Gastroesophageal sphincter (tissue), 4 donors: ENCODE measurements around the gene KCNJ10. TPM values are rescaled to one million over a fixed set of nuclear protein-coding genes. Genes with fewer than 3 reads are reported as not detected.

Experiments
- ATAC-seq: fragments of 150-250 bp; one replicate; pipeline ENCODE4 v1.9.1; 2016; ENCODE audit warnings: mild to moderate bottlenecking, moderate library complexity
- H3K27ac ChIP-seq, 4 donors: fragments of 200-600 bp; sonication (generic) in 3 of 4; 1 replicate in 3 of 4; 2 replicates in 1 of 4; pipeline ENCODE4 v1.5.1; 2016 to 2019
- H3K27me3 ChIP-seq: fragments of 200-600 bp; sonication (generic); one replicate; pipeline ENCODE4 v1.5.1; 2019
- H3K36me3 ChIP-seq, 2 donors: fragments of 200-600 bp; sonication (generic); one replicate each; pipeline ENCODE4 v1.5.1; 2019; ENCODE audit warnings: control low read depth in 1 of 2
- H3K4me1 ChIP-seq, 3 donors: fragments of 200-600 bp; sonication (generic); 1 replicate in 2 of 3; 2 replicates in 1 of 3; pipeline ENCODE4 v1.5.1; 2016 to 2019; ENCODE audit warnings: control low read depth in 2 of 3
- H3K4me3 ChIP-seq, 2 donors: fragments of 200-600 bp; sonication (generic); one replicate each; pipeline ENCODE4 v1.5.1; 2019; ENCODE audit warnings: mild to moderate bottlenecking in 1 of 2, moderate library complexity in 1 of 2
- H3K9me3 ChIP-seq, 3 donors: fragments of 200-600 bp; sonication (generic); one replicate each; pipeline ENCODE4 v1.5.1; 2017 to 2019; ENCODE audit warnings: control low read depth in 2 of 3
- EP300 ChIP-seq: sonication (generic); formaldehyde crosslinking; IDR thresholded peaks from one replicate; pipeline ENCODE4 v1.6.1; 2017; ENCODE audit warnings: antibody characterized with exemption, mild to moderate bottlenecking
- POLR2A ChIP-seq, 2 donors: fragments of 450-650 bp; IDR thresholded peaks; one replicate each; pipeline ENCODE4 v1.6.1; 2017; ENCODE audit warnings: antibody characterized with exemption in 2 of 2, mild to moderate bottlenecking in 2 of 2, moderate library complexity in 1 of 2
- POLR2AphosphoS5 ChIP-seq: sonication (generic); formaldehyde crosslinking; IDR thresholded peaks from one replicate; pipeline ENCODE4 v1.6.1; 2017; ENCODE audit warnings: antibody characterized with exemption
- WGBS, 2 donors: methylation state at CpG; one replicate each; pipeline ENCODE4 v1.1.5; 2018; ENCODE audit warnings: low coverage in 1 of 2; 5-methylcytosine and 5-hydroxymethylcytosine counted together
- total RNA-seq, 4 donors: library from RNA; depleted of rRNA; stranded (reverse); fragments of >200 nt; gene quantifications; one replicate each; pipeline ENCODE4 v1.1.0, GENCODE V29; 2016
- TF ChIP-seq, protein P1 (sequence below), 4 experiments: fragments of 200-600 bp in 2 of 4; fragments of 450-650 bp in 2 of 4; sonication (generic) in 1 of 4; IDR thresholded peaks; one replicate each; pipeline ENCODE4 v1.5.1; 2017 to 2019; ENCODE audit warnings: antibody characterized with exemption in 4 of 4, mild to moderate bottlenecking in 2 of 4, moderate library complexity in 2 of 4

KCNJ10 gene
- total RNA-seq, 4 donors from 2014 or later = not detected

DNA sequence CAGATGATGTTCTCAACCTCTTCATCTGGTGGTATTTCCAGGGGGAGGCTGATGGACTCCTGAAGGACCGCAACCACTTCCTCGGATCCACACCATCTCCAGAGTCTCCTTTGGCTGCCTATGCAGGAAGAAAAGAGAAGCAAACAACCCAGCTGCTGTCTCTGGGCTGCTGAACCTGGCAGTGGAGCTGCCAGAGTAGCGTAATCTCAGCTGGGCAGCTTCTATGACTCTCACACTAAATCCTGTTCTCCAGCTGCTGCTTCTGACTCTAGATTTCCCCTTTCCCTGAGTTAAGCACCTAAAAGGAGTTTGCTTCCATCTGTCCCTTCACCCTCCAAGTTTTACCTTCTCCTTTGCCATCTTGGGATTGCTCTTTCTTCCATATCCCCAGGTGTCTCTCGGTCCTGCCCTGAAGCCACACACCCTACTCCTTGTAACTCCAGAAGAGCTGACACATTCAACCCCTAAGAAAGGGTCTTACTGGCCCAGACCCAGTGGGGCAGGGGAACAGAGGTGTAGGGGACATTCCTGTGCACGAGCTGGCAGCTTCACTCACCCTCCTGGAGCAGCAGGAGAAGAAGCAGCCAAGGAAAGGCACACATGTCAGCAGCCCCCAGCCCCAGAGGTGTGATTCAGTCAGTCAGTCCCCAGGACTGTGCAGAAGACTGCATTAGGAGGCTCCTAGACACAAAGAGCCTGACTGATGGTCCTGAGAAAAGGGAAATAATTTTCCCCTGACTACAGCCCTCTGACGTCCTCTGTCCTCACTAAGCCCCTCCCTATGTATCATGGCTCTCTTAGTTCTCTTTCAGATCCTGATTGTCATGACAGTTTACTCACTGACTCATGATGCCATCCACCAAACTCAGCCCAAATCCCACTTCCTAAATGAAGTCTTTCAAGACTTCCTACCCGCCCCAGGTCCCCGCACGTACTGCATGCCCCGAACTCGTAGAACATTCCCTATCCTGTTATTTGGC lies 116.1 kb downstream of the KCNJ10 start, which contains the start of gene SLAMF9:
TSS of gene SLAMF9 (minus strand) at position 702 of the 980 bp plus-strand sequence. CDS start at position 602, 100 bp downstream.
- TF ChIP-seq, protein P1, sequence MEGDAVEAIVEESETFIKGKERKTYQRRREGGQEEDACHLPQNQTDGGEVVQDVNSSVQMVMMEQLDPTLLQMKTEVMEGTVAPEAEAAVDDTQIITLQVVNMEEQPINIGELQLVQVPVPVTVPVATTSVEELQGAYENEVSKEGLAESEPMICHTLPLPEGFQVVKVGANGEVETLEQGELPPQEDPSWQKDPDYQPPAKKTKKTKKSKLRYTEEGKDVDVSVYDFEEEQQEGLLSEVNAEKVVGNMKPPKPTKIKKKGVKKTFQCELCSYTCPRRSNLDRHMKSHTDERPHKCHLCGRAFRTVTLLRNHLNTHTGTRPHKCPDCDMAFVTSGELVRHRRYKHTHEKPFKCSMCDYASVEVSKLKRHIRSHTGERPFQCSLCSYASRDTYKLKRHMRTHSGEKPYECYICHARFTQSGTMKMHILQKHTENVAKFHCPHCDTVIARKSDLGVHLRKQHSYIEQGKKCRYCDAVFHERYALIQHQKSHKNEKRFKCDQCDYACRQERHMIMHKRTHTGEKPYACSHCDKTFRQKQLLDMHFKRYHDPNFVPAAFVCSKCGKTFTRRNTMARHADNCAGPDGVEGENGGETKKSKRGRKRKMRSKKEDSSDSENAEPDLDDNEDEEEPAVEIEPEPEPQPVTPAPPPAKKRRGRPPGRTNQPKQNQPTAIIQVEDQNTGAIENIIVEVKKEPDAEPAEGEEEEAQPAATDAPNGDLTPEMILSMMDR (IDR thresholded peaks at IDR 0.05) = no peak
- no peak for TF ChIP-seq POLR2AphosphoS5
- TF ChIP-seq EP300 = no peak
- TF ChIP-seq POLR2A (IDR thresholded peaks at IDR 0.05) = no peak
- H3K27me3 ChIP-seq = peaks cover 17% of the 10 kb centered on the region
- no peak within 1 kb of the TSS for H3K4me3 ChIP-seq
- ATAC-seq = peak; percentile 34
- WGBS, 2 donors = 58 to 64% methylated on average over 9 to 10 of the region's 11 CpGs
- no peaks in the 10 kb centered on the region for H3K4me1 ChIP-seq
- H3K9me3 ChIP-seq = no peaks in the 10 kb centered on the region
- H3K36me3 ChIP-seq = no peaks in the 10 kb centered on the region
- no peak within 1 kb of the TSS for H3K27ac ChIP-seq

DNA sequence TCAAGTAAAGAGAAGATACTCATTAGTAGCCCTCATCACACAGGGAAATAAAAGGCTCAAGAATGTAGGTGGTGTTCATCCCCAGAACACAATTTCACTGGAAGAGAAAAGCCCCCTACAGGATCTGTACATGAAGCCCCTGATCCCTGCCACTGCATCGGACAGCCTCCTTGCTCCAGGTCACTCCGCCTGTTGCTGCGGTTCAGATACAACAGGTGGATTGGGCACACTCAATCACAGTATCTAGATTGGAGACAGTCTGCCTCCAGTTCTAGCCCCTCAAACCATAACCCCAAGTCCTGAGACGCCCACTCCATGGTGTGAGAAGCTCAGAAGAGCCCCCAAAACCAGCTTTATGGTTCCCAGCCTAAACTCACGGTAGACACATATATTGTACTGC lies 117.0 kb downstream of the KCNJ10 start:
- no peak for ATAC-seq
- 50 to 93% methylated on average over 1 to 3 of the region's 5 CpGs for WGBS, 2 donors
- Histone ChIP-seq H3K27ac (no peak overlapping the region), H3K27me3 (peaks cover 17% of the 10 kb centered on the region), H3K36me3 (no peaks in the 10 kb centered on the region), H3K4me1 (no peaks in the 10 kb centered on the region), H3K4me3 (no peak overlapping the region), H3K9me3 (no peaks in the 10 kb centered on the region)
- no peak for TF ChIP-seq POLR2A (IDR thresholded peaks at IDR 0.05)
- TF ChIP-seq EP300 = no peak
- TF ChIP-seq, protein P1 (IDR thresholded peaks at IDR 0.05) = no peak
- TF ChIP-seq POLR2AphosphoS5 = no peak

- Histone ChIP-seq H3K27me3 (peaks cover 17% of the 10 kb centered on the region), H3K36me3 (no peaks in the 10 kb centered on the region), H3K9me3 (no peaks in the 10 kb centered on the region), H3K27ac (no peak overlapping the region), H3K4me1 (no peaks in the 10 kb centered on the region), H3K4me3 (no peak overlapping the region)
- TF ChIP-seq POLR2A (IDR thresholded peaks at IDR 0.05) = no peak
- no peak for TF ChIP-seq EP300
- TF ChIP-seq POLR2AphosphoS5 = no peak
- TF ChIP-seq, protein P1 (IDR thresholded peaks at IDR 0.05) = no peak
- ATAC-seq = peak; percentile 68
- 67% methylated on average over 1 of the region's 1 CpG; no CpG with 5 or more reads in 1 of the 2 donors for WGBS, 2 donors
Observed at GRCh38 chr1:159951551-159951950, 118.4 kb downstream of the KCNJ10 start.

- Histone ChIP-seq H3K9me3 (no peaks in the 10 kb centered on the region), H3K27ac (no peak overlapping the region), H3K4me1 (peaks cover 0 to 4% (median 2%) of the 10 kb centered on the region in 3 donors), H3K27me3 (peaks cover 17% of the 10 kb centered on the region), H3K36me3 (no peaks in the 10 kb centered on the region), H3K4me3 (no peak overlapping the region)
- ATAC-seq = no peak
- WGBS, 2 donors = 71% methylated on average over 1 of the region's 2 CpGs; no CpG with 5 or more reads in 1 of the 2 donors
- no peak for TF ChIP-seq POLR2A (IDR thresholded peaks at IDR 0.05)
Observed at GRCh38 chr1:159951016-159951415, 118.9 kb downstream of the KCNJ10 start.

- 92% methylated on average over 4 of the region's 4 CpGs; no CpG with 5 or more reads in 1 of the 2 donors for WGBS, 2 donors
Observed at GRCh38 chr1:159949981-159950381, 120.0 kb downstream of the KCNJ10 start.

More at GRCh38 chr1:159949981-159950381, 120.0 kb downstream of the KCNJ10 start:
- no peak for ATAC-seq
- Histone ChIP-seq H3K4me3 (no peak overlapping the region), H3K9me3 (no peaks in the 10 kb centered on the region), H3K27ac (no peak overlapping the region), H3K4me1 (peaks cover 3 to 14% (median 5%) of the 10 kb centered on the region in 3 donors), H3K27me3 (peaks cover 17% of the 10 kb centered on the region), H3K36me3 (no peaks in the 10 kb centered on the region)
- no peak for TF ChIP-seq POLR2A (IDR thresholded peaks at IDR 0.05)
- no peak for TF ChIP-seq EP300
- TF ChIP-seq, protein P1 (IDR thresholded peaks at IDR 0.05) = no peak
- no peak for TF ChIP-seq POLR2AphosphoS5
